ENCODE results near the gene NELFB.

NELFB gene

DNA sequence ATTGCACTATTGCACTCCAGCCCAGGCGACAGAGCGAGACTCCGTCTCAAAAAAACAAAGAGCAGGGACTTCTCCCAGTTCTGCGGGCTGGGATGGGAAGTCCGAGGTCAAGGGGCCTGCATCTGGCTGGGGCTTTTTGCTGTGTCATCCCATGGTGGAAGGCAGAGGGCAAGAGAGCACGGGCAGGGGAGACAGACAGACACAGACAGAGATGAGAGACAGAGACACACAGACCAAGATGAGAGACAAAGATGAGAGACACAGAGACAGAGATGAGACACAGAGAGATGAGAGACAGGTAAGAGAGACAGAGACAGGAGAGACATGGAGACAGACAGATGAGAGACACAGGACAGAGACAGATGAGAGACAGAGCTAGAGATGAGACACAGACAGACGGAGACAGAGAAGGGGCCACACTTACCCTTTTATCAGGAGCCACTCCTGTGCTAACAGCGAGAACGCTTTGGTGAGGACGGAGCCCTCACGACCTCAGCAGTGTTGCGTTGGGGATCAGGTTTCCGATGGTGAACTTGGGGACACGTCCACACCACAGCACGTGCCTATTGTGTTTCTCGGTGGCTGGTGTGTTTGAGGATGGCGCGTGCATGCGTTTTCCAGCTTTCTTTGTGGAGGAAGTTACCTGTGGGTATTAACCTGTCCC is 13.5 kb downstream of the NELFB start:
- TF ChIP-seq POLR2A (IDR thresholded peaks at IDR 0.05; ENCODE audit: low read depth, low read length), result no peak
- FAIRE-seq, result no peak

DNA sequence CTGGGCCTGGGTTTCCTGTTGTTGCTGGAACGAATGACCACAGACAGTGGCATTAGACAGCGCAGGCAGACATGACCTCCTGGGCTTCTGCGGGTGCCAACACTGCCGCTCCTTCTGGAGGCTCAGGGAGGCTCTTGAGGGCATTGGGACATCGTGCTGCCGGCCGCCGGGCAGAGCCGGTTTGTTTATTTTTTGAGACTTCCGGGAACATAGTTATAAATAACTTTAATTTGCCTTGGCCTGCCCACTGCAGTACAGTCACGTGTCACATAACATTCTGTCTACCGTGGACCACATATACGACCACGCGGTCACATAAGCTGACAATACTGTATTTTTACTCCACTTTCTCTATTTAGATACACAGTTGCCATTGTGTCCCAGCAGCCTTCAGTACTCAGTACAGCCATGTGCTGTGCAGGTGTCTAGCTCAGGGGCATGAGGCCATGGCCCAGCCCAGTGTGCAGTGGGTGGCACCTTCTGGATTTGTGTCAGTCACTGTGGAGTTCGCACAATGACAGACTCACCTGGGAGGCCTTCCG is 14.2 kb downstream of the NELFB start:
- no peak for TF ChIP-seq POLR2A (IDR thresholded peaks at IDR 0.05; ENCODE audit: low read depth, low read length)
- DNase-seq (ENCODE audit: insufficient read length, low spot score) (no peak), FAIRE-seq (no peak)

More for the DNA sequence above, 13.5 kb downstream of the NELFB start:
- DNase-seq (ENCODE audit: insufficient read length, low spot score), result no peak

DNA sequence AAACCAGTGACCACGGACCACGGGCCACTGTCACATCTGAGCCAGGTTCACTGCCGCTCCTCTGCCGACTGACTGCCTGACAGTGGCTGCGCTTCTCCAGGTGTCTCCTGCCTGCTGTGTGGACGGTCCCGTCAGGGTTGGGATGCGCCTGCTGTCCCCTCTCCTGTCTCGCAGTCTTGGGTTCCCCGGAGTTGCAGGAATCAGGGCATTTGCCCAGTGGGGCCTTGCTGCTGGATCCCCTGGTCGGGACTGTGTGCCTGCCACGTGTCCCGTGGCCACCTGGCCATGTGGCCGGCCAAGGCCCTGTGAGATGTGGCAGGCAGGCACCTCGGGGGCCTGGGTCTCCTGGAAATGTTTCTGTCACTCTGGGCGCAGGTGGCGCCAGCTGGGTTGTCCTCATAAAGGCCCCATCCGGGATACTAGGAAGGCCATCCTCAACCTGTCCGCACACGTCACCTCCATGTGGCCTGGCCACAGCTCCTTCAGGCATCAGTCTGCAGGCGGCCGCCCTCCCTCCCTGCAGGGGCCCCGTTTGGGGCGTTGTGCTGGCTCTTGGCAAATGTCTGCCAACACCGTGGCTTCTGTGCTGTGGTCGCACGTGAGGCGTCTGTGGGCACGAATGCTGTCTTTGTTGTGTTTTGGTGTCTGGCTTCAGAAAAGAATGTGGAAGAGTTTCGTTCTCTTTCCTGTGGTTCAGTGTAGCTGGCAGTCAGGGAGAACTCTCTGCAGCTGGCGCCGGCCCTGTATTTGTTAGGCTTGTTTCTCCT is 16.0 kb downstream of the NELFB start:
- no peak for TF ChIP-seq POLR2A (IDR thresholded peaks at IDR 0.05; ENCODE audit: low read depth, low read length)
- FAIRE-seq, result no peak
- DNase-seq (ENCODE audit: insufficient read length, low spot score), result no peak

DNA sequence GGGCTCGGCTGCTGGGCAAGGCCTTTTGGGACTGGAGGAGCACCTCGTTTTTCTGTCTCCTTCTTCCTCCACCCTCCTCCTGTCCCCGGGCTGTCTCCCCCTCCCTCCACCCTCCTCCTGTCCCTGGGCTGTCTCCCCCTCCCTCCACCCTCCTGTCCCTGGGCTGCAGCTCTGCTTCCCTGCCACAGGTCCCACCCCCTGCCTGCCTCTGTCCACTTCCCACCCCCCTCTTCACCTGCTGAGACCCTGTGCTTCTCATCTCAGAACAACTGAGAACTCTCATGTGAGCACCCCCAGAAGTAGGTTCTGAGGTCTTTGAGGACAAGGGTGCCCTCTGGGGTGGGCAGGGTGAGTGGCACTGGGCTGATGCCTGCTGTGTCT is 16.6 kb downstream of the NELFB start:
- TF ChIP-seq POLR2A (IDR thresholded peaks at IDR 0.05; ENCODE audit: low read depth, low read length), result no peak
- FAIRE-seq (no peak), DNase-seq (ENCODE audit: insufficient read length, low spot score) (no peak)

- DNase-seq (ENCODE audit: insufficient read length, low spot score) (no peak), FAIRE-seq (no peak)
- no peak for TF ChIP-seq POLR2A (IDR thresholded peaks at IDR 0.05; ENCODE audit: low read depth, low read length)
These were observed 17.3 kb downstream of the NELFB start for GRCh38 chr9:137272241-137273094.

- FAIRE-seq, result no peak
- no peak for DNase-seq (ENCODE audit: insufficient read length, low spot score)
- no peak for TF ChIP-seq POLR2A (IDR thresholded peaks at IDR 0.05; ENCODE audit: low read depth, low read length)
These were observed 18.0 kb downstream of the NELFB start for GRCh38 chr9:137273095-137273490.

DNA sequence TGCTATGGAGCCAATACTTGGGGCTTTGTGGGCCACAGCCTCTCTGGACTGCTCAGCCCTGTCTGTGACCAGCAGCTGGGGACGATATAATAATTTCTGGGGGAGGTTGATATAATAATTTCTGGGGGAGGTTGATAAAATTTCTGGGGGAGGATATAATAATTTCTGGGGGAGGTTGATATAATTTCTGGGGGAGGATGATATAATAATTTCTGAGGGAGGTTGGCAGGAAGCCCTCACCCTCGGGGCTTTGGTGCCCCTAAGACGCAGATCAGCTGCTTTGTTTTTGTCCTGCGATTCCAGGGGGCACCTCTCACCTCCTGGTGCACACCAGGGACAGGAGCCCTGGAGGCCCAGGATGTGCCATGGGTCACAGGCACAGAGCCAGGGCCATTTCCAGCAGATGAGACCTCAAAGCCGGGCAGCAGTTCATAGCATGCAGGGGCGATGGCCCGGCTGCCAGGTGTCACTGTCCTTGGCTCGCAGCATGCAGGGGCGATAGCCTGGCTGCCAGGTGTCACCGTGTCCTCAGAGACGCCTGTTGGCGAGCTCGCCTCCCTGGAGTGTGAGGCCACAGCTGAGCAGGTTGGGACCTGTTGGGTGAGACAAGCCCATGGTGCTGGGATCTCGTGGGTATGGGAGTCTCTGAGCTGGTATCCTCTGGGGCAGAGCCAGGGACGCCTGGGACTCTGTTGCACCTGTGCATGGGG is 18.6 kb downstream of the NELFB start:
- DNase-seq (ENCODE audit: insufficient read length, low spot score) (no peak), FAIRE-seq (no peak)
- no peak for TF ChIP-seq POLR2A (IDR thresholded peaks at IDR 0.05; ENCODE audit: low read depth, low read length)

DNA sequence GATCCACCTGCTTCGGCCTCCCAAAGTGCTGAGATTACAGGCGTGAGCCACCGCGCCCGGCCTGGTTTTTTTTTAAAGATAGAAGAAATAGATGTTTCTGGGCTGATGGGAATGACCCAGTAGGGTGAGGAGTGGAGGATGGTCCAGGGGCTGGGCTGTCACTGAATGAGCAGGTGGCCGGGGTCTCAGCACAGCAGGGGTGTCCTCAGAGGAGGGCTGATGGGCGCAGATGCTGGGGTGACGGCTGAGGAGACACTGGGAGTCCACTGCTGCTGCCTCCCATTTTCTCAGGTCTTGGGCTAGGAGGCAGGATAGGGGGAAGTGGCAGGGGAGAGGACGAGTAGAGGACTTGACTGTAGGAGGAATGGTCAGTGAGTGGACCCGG is 20.1 kb downstream of the NELFB start:
- no peak for TF ChIP-seq POLR2A (IDR thresholded peaks at IDR 0.05; ENCODE audit: low read depth, low read length)
- DNase-seq (ENCODE audit: insufficient read length, low spot score) (no peak), FAIRE-seq (no peak)

- FAIRE-seq (no peak), DNase-seq (ENCODE audit: insufficient read length, low spot score) (no peak)
- TF ChIP-seq POLR2A (IDR thresholded peaks at IDR 0.05; ENCODE audit: low read depth, low read length), result no peak
These were observed 20.7 kb downstream of the NELFB start for GRCh38 chr9:137275588-137276472.

DNA sequence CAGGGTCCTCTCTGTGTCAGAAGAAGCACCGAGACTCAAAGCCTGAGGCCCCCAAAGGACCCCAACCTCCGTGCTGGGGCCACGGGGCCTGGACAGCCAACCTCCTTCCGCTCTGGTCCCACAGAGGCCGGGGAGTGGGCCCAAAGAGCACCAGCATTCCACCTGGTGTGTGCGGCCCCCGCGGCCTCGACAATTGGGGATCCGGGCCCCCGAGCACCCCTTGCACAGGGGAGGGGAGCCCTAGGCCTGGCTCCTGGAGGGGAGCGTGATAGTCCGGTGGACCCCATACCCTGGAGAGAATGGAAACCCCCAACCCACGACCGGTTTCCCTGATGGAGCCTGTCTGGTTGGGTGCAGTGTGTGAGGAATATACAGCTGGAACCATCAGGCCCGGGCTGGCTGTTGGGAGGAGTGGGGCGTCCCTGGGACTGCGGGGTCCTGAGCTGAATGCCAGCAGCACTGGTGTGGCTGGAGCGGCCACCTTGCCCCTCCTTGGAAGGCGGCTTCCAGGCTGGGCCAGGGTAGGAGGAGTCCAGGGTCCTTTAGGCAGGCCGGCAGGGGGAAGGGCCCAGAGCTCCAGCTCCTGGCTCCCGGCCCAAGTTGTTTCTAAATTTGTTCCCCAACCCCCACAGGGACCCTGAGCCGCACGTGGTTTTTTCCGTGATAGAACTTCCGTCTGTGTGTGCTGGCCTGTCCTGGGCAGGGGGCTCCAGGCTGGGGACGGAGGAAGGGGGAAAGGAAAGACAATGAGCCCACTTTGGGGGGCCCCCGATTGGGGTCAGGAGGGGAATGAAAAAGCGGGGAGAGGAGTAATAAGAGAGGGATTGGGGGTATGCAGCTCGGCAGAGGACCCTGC is 21.6 kb downstream of the NELFB start:
- DNase-seq (ENCODE audit: insufficient read length, low spot score) (no peak), FAIRE-seq (no peak)
- no peak for TF ChIP-seq POLR2A (IDR thresholded peaks at IDR 0.05; ENCODE audit: low read depth, low read length)

GRCh38 chr9:137277329-137278041 is 22.4 kb downstream of the NELFB start, which contains the start of gene TOR4A:
TSS of gene TOR4A (plus strand) at chr9:137277726. CDS start at chr9:137278690, 964 bp downstream.
- peak; percentile 96 for DNase-seq (ENCODE audit: insufficient read length, low spot score)

More at GRCh38 chr9:137277329-137278041, 22.4 kb downstream of the NELFB start, which contains the start of gene TOR4A:
- FAIRE-seq, result no peak
- 0 out of 2 replicates have a peak, but pooled peaks have one; percentile 7 for TF ChIP-seq POLR2A (IDR thresholded peaks at IDR 0.05; ENCODE audit: low read depth, low read length)

Measured in H54 (cell line).